HUDEP-2 (cell line): ENCODE results near the gene PEDS1.
A peak's percentile ranks its signal among the peaks of the same experiment; 100 is the strongest.
"Not testable (repeated sequence)": the region's sequence is repeated elsewhere in the genome, so short reads cannot be mapped to it uniquely, and the experiment has no call there.

ENCODE experiments used
- DNase-seq, 76 experiments: peaks; one replicate each; lab custom pipeline; 2025; ENCODE audit not compliant: unreplicated experiment in 76 of 76; lab: John Stamatoyannopoulos, UW

Gene PEDS1

GRCh38 chr20:50165684-50166554, 12.4 kb upstream of the PEDS1 start:
- peak in 75 of 76 experiments; percentile 55 to 99 (median 95) for DNase-seq

GRCh38 chr20:50163570-50164317, 10.2 kb upstream of the PEDS1 start:
- no peak for DNase-seq

GRCh38 chr20:50161494-50161893, 8.0 kb upstream of the PEDS1 start:
- not testable (repeated sequence) for DNase-seq

- DNase-seq: peak in 3 of 76 experiments; percentile 17 to 38 (median 26)
Observed at GRCh38 chr20:50153153-50153499, 397 bp downstream of the PEDS1 start.

GRCh38 chr20:50152394-50153152, 950 bp downstream of the PEDS1 start:
- no peak for DNase-seq

GRCh38 chr20:50151034-50151743, 2.3 kb downstream of the PEDS1 start:
- DNase-seq: peak in 57 of 76 experiments; percentile 4 to 75 (median 30)

- no peak for DNase-seq
Observed at GRCh38 chr20:50149481-50150254, 3.9 kb downstream of the PEDS1 start.

- DNase-seq: peak in 67 of 76 experiments; percentile 9 to 72 (median 40)
Observed at GRCh38 chr20:50146732-50147662, 6.5 kb downstream of the PEDS1 start.

GRCh38 chr20:50146214-50146613, 7.3 kb downstream of the PEDS1 start:
- DNase-seq: no peak

- DNase-seq: no peak
Observed at GRCh38 chr20:50145566-50145965, 8.0 kb downstream of the PEDS1 start.

- no peak for DNase-seq
Observed at GRCh38 chr20:50144362-50144761, 9.2 kb downstream of the PEDS1 start.

GRCh38 chr20:50142812-50143211, 10.7 kb downstream of the PEDS1 start:
- DNase-seq: no peak

- DNase-seq: no peak
Observed at GRCh38 chr20:50141811-50142561, 11.5 kb downstream of the PEDS1 start.

GRCh38 chr20:50141018-50141675, 12.4 kb downstream of the PEDS1 start:
- DNase-seq: no peak

- DNase-seq: no peak
Observed at GRCh38 chr20:50140339-50140859, 13.1 kb downstream of the PEDS1 start.

GRCh38 chr20:50138479-50139393, 14.8 kb downstream of the PEDS1 start:
- no peak for DNase-seq
